DND-41 (cell line): ENCODE measurements around the gene RASSF7.

Experiments
- CTCF ChIP-seq: IDR thresholded peaks from 2 replicates; pipeline ENCODE4 v1.5.1; 2012; ENCODE audit warnings: borderline replicate concordance, low read length, moderate library complexity, mild to moderate bottlenecking; ENCODE audit not compliant: poor library complexity, severe bottlenecking; ENCODE audit errors: extremely low read depth
- EZH2 ChIP-seq: IDR thresholded peaks from 3 replicates; pipeline ENCODE4 v1.6.1; 2012; ENCODE audit warnings: borderline replicate concordance, low read depth, mild to moderate bottlenecking, moderate library complexity, low read length, inconsistent platforms; ENCODE audit not compliant: severe bottlenecking

GRCh38 chr11:595400-595799, 34.6 kb downstream of the RASSF7 start:
- TF ChIP-seq CTCF (no peak), EZH2 (no peak)
